ENCODE data around the gene ZNF516.

Gene ZNF516

DNA sequence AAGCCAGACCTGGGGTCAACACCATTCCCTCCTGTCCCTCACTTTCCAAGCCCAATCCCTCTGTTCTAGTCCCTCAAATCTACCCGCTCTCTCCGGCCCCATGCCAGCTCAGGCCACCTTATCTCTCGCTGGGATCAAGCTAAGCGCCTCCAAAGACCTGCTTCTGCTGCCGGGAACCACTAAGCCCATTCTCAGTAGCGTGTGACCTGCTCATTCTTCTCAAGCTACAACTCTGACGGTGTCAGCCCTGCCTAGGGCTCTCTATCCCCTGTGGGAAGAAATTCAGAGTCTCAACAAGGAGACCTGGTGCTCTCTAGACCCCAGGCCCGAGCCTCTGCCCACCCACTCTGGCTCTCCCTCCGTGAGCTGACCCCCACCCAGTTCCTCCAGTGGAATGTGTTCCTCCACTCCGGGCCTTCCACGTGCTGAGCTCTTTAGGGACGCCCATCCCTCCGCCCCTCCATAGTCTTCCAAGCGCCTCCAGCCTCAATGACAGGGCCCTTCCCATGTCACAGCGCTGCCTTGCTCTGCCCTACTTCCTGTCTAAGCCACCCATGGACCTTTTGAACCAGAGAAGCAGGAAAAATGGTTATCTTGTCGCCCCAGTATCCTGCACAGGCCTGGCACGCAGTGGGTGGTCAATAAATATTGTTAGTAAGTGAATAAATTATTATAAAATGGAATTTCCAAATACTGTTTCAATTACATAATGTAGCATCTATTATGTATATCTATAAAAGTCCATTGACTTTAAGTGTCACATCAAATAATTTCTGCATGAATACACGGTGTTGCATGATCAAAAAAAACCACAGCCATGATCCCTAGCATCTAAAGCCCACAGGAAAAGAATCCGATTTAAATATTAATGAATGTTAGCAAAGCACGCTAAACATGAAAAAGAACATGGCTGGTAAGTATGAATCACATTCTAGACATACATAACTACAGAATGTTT, 127.6 kb downstream of the ZNF516 start:
- no peak overlapping the region for H3K4me3 ChIP-seq (ENCODE audit: low read depth in 1 of 2, low read length in 2 of 2)
- H3K27me3 ChIP-seq (ENCODE audit: control insufficient read depth in 1 of 2, insufficient read depth in 2 of 2, low read length in 2 of 2), result no peaks in the 10 kb centered on the region
- no peak overlapping the region for H3K9ac ChIP-seq (ENCODE audit: low read length)
- peaks cover 28% of the 10 kb centered on the region for H3K36me3 ChIP-seq (ENCODE audit: insufficient read depth, low read length)
- peaks cover 29% of the 10 kb centered on the region for H3K4me1 ChIP-seq (ENCODE audit: insufficient read depth, low read length)
- H3K27ac ChIP-seq (ENCODE audit: low read depth, low read length), result no peak overlapping the region
- no peaks in the 10 kb centered on the region for H3K9me3 ChIP-seq (ENCODE audit: low read length)

DNA sequence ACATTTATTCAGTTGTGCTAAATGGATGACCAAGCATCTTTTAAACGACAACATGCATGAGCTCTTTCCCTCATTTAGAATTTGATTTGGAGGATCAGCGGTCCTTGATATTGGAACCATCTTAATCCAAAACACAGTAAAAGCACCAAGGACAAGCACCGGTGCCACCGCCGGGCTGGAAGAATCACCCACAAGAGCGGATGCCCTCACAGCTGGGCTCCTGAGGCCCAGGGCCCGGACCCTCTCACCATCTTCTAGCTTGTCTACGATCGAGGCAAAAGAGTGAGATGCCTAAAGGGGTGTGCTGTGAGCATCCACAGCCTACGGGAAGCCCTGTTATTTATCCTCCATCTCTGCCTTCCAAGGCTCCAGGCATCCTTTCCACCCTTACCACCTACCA, 129.5 kb downstream of the ZNF516 start:
- H3K27me3 ChIP-seq (ENCODE audit: control insufficient read depth in 1 of 2, insufficient read depth in 2 of 2, low read length in 2 of 2), result no peaks in the 10 kb centered on the region
- H3K4me1 ChIP-seq (ENCODE audit: insufficient read depth, low read length), result peaks cover 33% of the 10 kb centered on the region
- peaks cover 29% of the 10 kb centered on the region for H3K36me3 ChIP-seq (ENCODE audit: insufficient read depth, low read length)
- no peak overlapping the region for H3K27ac ChIP-seq (ENCODE audit: low read depth, low read length)
- no peak overlapping the region for H3K4me3 ChIP-seq (ENCODE audit: low read depth in 1 of 2, low read length in 2 of 2)
- H3K9me3 ChIP-seq (ENCODE audit: low read length), result no peaks in the 10 kb centered on the region
- no peak overlapping the region for H3K9ac ChIP-seq (ENCODE audit: low read length)

DNA sequence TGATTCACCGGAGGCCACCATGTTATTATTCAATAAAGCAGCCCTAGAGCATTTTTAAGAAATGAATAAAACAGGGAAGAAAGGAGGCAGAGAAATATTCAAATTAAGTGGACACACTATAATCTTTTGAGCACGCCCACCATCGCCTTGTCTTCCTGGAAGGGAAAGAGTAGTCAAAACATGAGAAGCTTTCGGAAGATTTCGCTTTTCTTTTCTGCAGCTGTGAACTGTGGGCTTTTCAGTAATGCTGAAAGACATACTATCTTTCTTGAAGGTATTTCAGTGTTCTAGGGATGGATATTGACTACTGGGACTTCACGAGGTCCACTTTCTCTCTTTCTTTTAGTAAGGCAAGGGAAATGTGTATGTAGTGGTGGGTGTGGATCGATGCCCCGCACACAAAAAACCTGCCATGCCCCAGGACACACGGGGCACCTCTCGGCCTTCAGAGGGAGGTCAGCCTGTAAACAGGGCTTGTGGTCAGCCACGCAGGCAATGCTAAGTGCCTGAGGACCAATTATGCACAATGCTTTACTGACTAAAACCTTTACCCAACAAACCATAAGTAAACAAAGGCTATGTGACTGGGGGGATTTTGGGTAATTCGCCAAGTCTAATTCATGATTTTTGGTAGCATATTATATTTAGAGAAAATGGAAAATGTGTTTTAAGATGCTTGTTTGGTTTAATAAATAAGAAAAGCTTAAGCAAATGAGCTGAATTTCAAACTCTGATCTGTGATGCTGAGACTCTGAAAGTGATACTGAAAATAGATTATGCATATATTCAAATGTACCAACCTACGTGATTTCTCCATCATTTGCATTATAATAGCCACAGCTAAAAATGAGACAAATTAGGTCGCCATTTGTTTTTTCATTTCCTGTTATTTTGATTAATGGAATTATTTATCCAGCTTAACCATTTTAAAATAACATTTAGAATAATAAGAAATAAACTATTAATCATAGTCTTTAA, 130.5 kb downstream of the ZNF516 start:
- Histone ChIP-seq H3K36me3 (ENCODE audit: insufficient read depth, low read length) (peaks cover 19% of the 10 kb centered on the region), H3K4me3 (ENCODE audit: low read depth in 1 of 2, low read length in 2 of 2) (no peak overlapping the region), H3K27me3 (ENCODE audit: control insufficient read depth in 1 of 2, insufficient read depth in 2 of 2, low read length in 2 of 2) (no peaks in the 10 kb centered on the region), H3K27ac (ENCODE audit: low read depth, low read length) (peak overlapping the region; percentile 36), H3K4me1 (ENCODE audit: insufficient read depth, low read length) (peaks cover 33% of the 10 kb centered on the region), H3K9me3 (ENCODE audit: low read length) (no peaks in the 10 kb centered on the region), H3K9ac (ENCODE audit: low read length) (no peak overlapping the region)

DNA sequence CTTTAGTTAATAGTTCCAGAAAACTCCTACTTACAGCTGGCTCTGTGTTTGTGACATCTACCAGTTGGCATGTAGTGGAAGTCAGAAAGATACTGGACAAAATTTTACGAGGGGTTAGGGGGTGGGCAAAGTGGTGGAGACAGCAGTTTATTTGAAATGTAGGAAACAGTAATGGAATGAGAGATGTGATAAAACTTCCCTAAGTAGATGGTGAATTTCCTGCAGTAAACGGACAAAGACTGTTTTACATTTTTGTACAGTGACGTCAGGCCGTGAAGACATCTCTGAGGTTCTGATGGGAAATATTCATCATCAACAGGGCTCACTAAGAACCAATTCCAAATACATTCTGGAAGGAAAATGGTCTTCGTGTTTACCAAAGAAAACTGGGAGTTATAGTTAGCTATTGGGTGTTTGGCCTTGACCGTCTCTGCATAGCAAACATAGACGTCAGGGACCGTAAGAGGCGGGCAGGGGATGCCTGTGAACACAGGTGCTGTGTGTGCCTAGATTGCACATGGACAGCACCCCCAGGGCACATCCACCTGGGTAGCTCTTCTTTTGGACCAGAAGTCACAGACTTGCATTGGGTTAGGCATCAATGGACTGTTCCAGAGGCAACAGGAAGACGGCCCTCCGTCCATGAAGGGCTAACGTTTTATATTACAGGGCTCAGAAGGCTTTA, 131.5 kb downstream of the ZNF516 start:
- Histone ChIP-seq H3K4me1 (ENCODE audit: insufficient read depth, low read length) (peaks cover 33% of the 10 kb centered on the region), H3K4me3 (ENCODE audit: low read depth in 1 of 2, low read length in 2 of 2) (peak overlapping the region in 1 of 2 donors; percentile 5), H3K36me3 (ENCODE audit: insufficient read depth, low read length) (peaks cover 17% of the 10 kb centered on the region), H3K9me3 (ENCODE audit: low read length) (no peaks in the 10 kb centered on the region), H3K27ac (ENCODE audit: low read depth, low read length) (peak overlapping the region; percentile 13), H3K9ac (ENCODE audit: low read length) (no peak overlapping the region), H3K27me3 (ENCODE audit: control insufficient read depth in 1 of 2, insufficient read depth in 2 of 2, low read length in 2 of 2) (no peaks in the 10 kb centered on the region)

DNA sequence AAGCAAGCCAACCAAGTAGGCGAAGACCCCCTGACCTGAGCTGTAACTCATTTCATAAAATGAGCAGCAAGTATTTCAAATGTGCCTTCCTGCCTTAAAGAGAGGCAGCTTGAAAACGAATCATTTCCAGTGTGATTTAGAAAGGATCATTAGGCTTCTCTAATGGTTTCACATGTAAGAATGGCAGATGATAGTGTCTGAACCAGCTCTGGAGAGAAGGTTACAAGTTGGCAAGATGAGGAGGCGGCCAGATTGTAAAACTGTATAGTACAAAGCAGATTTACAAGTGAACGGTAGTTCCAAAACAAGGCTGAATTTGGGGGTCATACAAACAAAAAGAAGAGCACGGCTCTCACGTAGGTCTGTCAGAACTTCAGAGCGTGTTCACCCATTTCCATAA, 132.4 kb downstream of the ZNF516 start:
- peak overlapping the region; percentile 13 for H3K27ac ChIP-seq (ENCODE audit: low read depth, low read length)
- no peaks in the 10 kb centered on the region for H3K9me3 ChIP-seq (ENCODE audit: low read length)
- H3K9ac ChIP-seq (ENCODE audit: low read length), result no peak overlapping the region
- peak overlapping the region in 1 of 2 donors; percentile 5 for H3K4me3 ChIP-seq (ENCODE audit: low read depth in 1 of 2, low read length in 2 of 2)
- H3K27me3 ChIP-seq (ENCODE audit: control insufficient read depth in 1 of 2, insufficient read depth in 2 of 2, low read length in 2 of 2), result no peaks in the 10 kb centered on the region
- peaks cover 17% of the 10 kb centered on the region for H3K36me3 ChIP-seq (ENCODE audit: insufficient read depth, low read length)
- H3K4me1 ChIP-seq (ENCODE audit: insufficient read depth, low read length), result peaks cover 33% of the 10 kb centered on the region

DNA sequence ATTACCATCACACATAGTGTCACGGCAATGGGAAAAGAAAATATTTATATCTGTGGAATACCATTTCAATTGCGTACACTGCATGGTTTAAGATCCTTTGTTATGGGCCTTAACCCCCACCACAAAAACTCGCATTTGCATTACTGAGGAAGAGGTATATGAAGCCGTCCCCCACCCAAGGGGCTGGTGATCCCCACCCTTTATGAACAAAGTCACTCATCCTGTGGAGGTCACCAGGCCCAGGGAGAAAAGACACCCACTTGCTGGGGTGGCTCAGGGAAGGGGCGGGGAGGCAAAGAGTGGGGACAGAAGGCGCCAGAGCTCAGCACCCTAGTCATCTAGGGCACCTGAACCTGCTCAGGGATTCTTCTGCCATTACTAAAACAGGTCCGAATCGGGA, 133.8 kb downstream of the ZNF516 start:
- H3K4me3 ChIP-seq (ENCODE audit: low read depth in 1 of 2, low read length in 2 of 2), result no peak overlapping the region
- no peaks in the 10 kb centered on the region for H3K27me3 ChIP-seq (ENCODE audit: control insufficient read depth in 1 of 2, insufficient read depth in 2 of 2, low read length in 2 of 2)
- peaks cover 14% of the 10 kb centered on the region for H3K36me3 ChIP-seq (ENCODE audit: insufficient read depth, low read length)
- H3K27ac ChIP-seq (ENCODE audit: low read depth, low read length), result no peak overlapping the region
- H3K9ac ChIP-seq (ENCODE audit: low read length), result no peak overlapping the region
- H3K4me1 ChIP-seq (ENCODE audit: insufficient read depth, low read length), result peaks cover 33% of the 10 kb centered on the region
- H3K9me3 ChIP-seq (ENCODE audit: low read length), result no peaks in the 10 kb centered on the region

DNA sequence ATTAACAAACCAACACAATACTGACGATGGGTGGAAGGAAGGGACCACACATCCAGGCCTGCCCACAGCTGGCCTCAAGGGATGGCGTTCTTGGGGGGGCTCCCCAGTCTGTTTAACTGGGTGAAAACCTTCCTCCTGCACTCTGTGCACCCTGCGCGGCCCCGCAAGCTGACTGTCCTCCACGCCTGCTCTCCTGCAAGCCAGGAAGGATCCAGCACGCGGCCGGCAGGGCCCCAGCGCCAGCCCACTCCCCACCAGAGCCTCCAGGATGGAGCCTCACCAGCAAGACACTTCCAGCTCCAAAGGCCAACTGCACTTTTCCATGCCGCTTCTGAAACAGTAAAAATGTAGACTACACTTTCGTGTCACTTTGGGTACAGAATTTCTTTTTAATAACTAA, 135.1 kb downstream of the ZNF516 start:
- H3K4me1 ChIP-seq (ENCODE audit: insufficient read depth, low read length), result peaks cover 24% of the 10 kb centered on the region
- H3K27ac ChIP-seq (ENCODE audit: low read depth, low read length), result no peak overlapping the region
- peaks cover 13% of the 10 kb centered on the region for H3K36me3 ChIP-seq (ENCODE audit: insufficient read depth, low read length)
- no peak overlapping the region for H3K4me3 ChIP-seq (ENCODE audit: low read depth in 1 of 2, low read length in 2 of 2)
- no peaks in the 10 kb centered on the region for H3K9me3 ChIP-seq (ENCODE audit: low read length)
- no peak overlapping the region for H3K9ac ChIP-seq (ENCODE audit: low read length)
- no peaks in the 10 kb centered on the region for H3K27me3 ChIP-seq (ENCODE audit: control insufficient read depth in 1 of 2, insufficient read depth in 2 of 2, low read length in 2 of 2)

DNA sequence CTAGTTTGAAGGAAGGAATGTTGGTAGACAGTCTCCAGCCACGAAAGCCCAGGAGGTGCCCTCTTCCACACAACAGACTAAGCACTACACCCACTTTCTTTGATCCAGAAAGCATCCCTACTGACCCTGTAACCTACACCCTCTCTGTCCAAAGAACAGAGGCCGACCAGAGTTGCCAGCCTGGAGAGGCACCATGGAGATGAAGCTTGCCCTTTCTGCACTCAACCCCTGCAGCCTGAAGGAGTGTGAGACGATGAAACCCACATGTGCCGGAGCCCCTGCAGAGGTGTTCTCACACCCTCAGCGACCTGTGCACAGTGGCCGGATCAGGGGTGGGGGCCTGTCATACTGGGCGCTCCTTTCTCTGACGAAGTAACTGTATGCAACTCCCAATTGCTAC, 136.3 kb downstream of the ZNF516 start:
- no peak overlapping the region for H3K4me3 ChIP-seq (ENCODE audit: low read depth in 1 of 2, low read length in 2 of 2)
- H3K9ac ChIP-seq (ENCODE audit: low read length), result no peak overlapping the region
- peaks cover 13% of the 10 kb centered on the region for H3K36me3 ChIP-seq (ENCODE audit: insufficient read depth, low read length)
- no peak overlapping the region for H3K27ac ChIP-seq (ENCODE audit: low read depth, low read length)
- peaks cover 19% of the 10 kb centered on the region for H3K4me1 ChIP-seq (ENCODE audit: insufficient read depth, low read length)
- no peaks in the 10 kb centered on the region for H3K9me3 ChIP-seq (ENCODE audit: low read length)
- no peaks in the 10 kb centered on the region for H3K27me3 ChIP-seq (ENCODE audit: control insufficient read depth in 1 of 2, insufficient read depth in 2 of 2, low read length in 2 of 2)

DNA sequence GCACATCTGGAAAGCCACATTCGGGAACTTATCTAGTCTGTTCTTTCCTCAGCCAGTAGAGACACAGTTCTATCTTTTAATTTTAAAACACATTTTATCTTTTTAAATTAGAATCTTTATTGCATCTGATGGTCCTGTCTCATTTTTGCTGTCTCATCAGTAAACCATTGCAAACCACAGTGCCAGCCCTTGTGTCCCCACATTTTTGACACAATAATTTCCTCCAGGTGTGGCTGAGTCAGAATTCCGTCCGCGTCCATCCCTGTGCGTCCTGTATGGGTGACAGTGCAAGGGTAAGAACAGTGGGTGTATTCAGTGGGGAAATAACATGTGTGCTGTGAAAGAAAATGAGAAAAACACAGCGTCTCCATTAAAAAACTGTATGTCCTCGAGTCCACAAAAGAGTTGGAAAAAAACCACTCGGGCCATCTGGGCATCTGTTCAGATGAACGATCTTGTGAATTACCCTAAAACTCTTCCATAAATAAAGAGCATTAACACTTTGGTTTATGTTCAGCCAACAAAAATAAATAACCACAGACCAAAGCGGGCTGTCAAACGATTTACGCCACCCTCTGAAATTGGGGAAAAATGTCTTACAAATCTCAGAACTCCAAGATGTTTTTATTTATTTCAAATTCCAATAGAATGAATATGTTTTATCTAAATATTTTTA, 137.3 kb downstream of the ZNF516 start:
- H3K4me1 ChIP-seq (ENCODE audit: insufficient read depth, low read length), result peaks cover 15% of the 10 kb centered on the region
- no peaks in the 10 kb centered on the region for H3K27me3 ChIP-seq (ENCODE audit: control insufficient read depth in 1 of 2, insufficient read depth in 2 of 2, low read length in 2 of 2)
- H3K4me3 ChIP-seq (ENCODE audit: low read depth in 1 of 2, low read length in 2 of 2), result no peak overlapping the region
- H3K9ac ChIP-seq (ENCODE audit: low read length), result no peak overlapping the region
- H3K27ac ChIP-seq (ENCODE audit: low read depth, low read length), result no peak overlapping the region
- peaks cover 13% of the 10 kb centered on the region for H3K36me3 ChIP-seq (ENCODE audit: insufficient read depth, low read length)
- H3K9me3 ChIP-seq (ENCODE audit: low read length), result no peaks in the 10 kb centered on the region

DNA sequence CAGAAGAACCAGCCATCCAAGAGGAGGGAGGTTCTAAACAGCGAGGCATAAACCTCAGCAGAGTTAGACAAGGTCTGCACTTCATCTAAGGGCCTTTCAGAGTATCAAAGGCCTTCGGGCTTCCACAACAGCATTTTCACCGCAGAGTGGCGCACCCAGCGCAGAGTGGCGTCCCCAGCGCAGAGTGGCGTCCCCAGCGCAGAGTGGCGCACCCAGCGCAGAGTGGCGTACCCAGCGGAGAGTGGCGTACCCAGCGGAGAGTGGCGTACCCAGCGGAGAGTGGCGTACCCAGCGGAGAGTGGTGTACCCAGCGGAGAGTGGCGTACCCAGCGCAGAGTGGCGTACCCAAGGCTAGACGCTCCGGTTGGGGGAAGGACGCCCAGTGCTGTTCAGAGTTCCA, 137.9 kb downstream of the ZNF516 start:
- H3K9me3 ChIP-seq (ENCODE audit: low read length), result no peaks in the 10 kb centered on the region

More for the DNA sequence above, 137.9 kb downstream of the ZNF516 start:
- H3K27me3 ChIP-seq (ENCODE audit: control insufficient read depth in 1 of 2, insufficient read depth in 2 of 2, low read length in 2 of 2), result no peaks in the 10 kb centered on the region
- peaks cover 12% of the 10 kb centered on the region for H3K36me3 ChIP-seq (ENCODE audit: insufficient read depth, low read length)
- no peak overlapping the region for H3K9ac ChIP-seq (ENCODE audit: low read length)
- no peak overlapping the region for H3K27ac ChIP-seq (ENCODE audit: low read depth, low read length)
- H3K4me3 ChIP-seq (ENCODE audit: low read depth in 1 of 2, low read length in 2 of 2), result no peak overlapping the region
- peaks cover 15% of the 10 kb centered on the region for H3K4me1 ChIP-seq (ENCODE audit: insufficient read depth, low read length)
